Activated T-helper 1 cell treated with anti-CD3 and anti-CD28 coated beads, Interleukin-2, amount 50 U/mL, for 16 hours (primary cell): Measurements from ENCODE around the gene GNE.
A peak's percentile ranks its signal among the peaks of the same experiment; 100 is the strongest.

Experiments used
- DNase-seq, 2 donors: peaks; one replicate each; pipeline ENCODE4 v3.0.0-alpha.2; 2020; ENCODE audit warnings: low read depth in 1 of 2, low spot score in 1 of 2

The GNE gene

GRCh38 chr9:36170531-36170930 is 87.7 kb downstream of the GNE start:
- no peak for DNase-seq

- no peak for DNase-seq
Observed at GRCh38 chr9:36169708-36170107, 88.5 kb downstream of the GNE start.

- DNase-seq = no peak
Observed at GRCh38 chr9:36169166-36169565, 89.1 kb downstream of the GNE start, which contains the start of gene CCIN. Gene CCIN, plus strand, starts transcription at chr9:36169388. Its CDS starts 115 bp downstream, at chr9:36169503.

- DNase-seq = peak; percentile 66 to 74
Observed at GRCh38 chr9:36166168-36166927, 91.9 kb downstream of the GNE start.

GRCh38 chr9:36165826-36166167 is 92.5 kb downstream of the GNE start:
- no peak for DNase-seq

GRCh38 chr9:36164989-36165388 is 93.3 kb downstream of the GNE start:
- DNase-seq = no peak
